H1 (cell line): ENCODE measurements around the gene CHST3. TPM values are rescaled to one million over a fixed set of nuclear protein-coding genes. Genes with fewer than 3 reads are reported as not detected.

Experiments used
- CTCF ChIA-PET: fragments of 300-600 bp; sonication (Branson Sonifier 250); formaldehyde crosslinking; loops from one replicate; lab custom pipeline; 2021; ENCODE audit not compliant: partially characterized antibody; lab: Charles Lee
- POLR2A ChIA-PET: fragments of 300-600 bp; sonication (Branson Sonifier 250); formaldehyde crosslinking; loops from one replicate; lab custom pipeline; 2021; ENCODE audit warnings: inconsistent platforms; ENCODE audit not compliant: partially characterized antibody; lab: Charles Lee
- DNase-seq, 2 experiments: peaks; one replicate each; pipeline versions ENCODE4 v3.0.0 to v3.0.0-alpha.2; 2010 to 2022; ENCODE audit warnings: low spot score in 2 of 2, low read depth in 1 of 2, mixed read lengths in 1 of 2
- FAIRE-seq: peaks from 2 replicates; lab custom pipeline; 2011; peaks lifted over from hg19 to GRCh38; lab: Jason Lieb, UNC
- H2AFZ ChIP-seq: 2 replicates; pipeline ENCODE4 v1.8.1; 2012; ENCODE audit warnings: low read length, inconsistent platforms
- H2AK5ac ChIP-seq: 2 replicates; pipeline ENCODE4 v1.6.1; 2013; ENCODE audit warnings: low read depth, low read length
- H2BK120ac ChIP-seq: replicated peaks from 2 replicates; pipeline ENCODE3; 2013; ENCODE audit warnings: low read depth, low read length, inconsistent platforms
- H2BK12ac ChIP-seq: 2 replicates; pipeline ENCODE4 v1.6.1; 2013; ENCODE audit warnings: low read depth, low read length
- H2BK15ac ChIP-seq: 2 replicates; pipeline ENCODE4 v1.6.1; 2013; ENCODE audit warnings: low read length
- H2BK20ac ChIP-seq: 2 replicates; pipeline ENCODE4 v1.6.1; 2013; ENCODE audit warnings: low read length
- H2BK5ac ChIP-seq: 2 replicates; pipeline ENCODE4 v1.6.1; 2013; ENCODE audit warnings: low read depth, low read length
- H3K14ac ChIP-seq: 2 replicates; pipeline ENCODE4 v1.6.1; 2013; ENCODE audit warnings: inconsistent platforms; ENCODE audit not compliant: insufficient read length
- H3K18ac ChIP-seq: 2 replicates; pipeline ENCODE4 v1.6.1; 2013; ENCODE audit warnings: low read length; ENCODE audit errors: extremely low read depth
- H3K23ac ChIP-seq: 2 replicates; pipeline ENCODE4 v1.6.1; 2013; ENCODE audit warnings: inconsistent platforms; ENCODE audit not compliant: insufficient read length
- H3K23me2 ChIP-seq: 2 replicates; pipeline ENCODE4 v1.6.1; 2013; ENCODE audit warnings: low read depth, low read length
- H3K27ac ChIP-seq: 2 replicates; pipeline ENCODE4 v1.6.1; 2011; ENCODE audit warnings: low read depth, low read length, inconsistent platforms
- H3K27me3 ChIP-seq, 4 experiments: replicated peaks in 1 of 4; 1 replicate in 1 of 4; 2 replicates in 3 of 4; pipeline versions ENCODE4 v1.6.1 to v1.8.1; 2011 to 2013; ENCODE audit warnings: low read length in 3 of 4, mild to moderate bottlenecking in 3 of 4, inconsistent platforms in 2 of 4, mixed read lengths in 2 of 4, moderate library complexity in 1 of 4; ENCODE audit not compliant: control insufficient read depth in 3 of 4, insufficient read depth in 3 of 4; ENCODE audit errors: extremely low read depth in 1 of 4
- H3K36me3 ChIP-seq, 4 experiments: 2 replicates each; pipeline versions ENCODE4 v1.6.1 to v1.8.1; 2011 to 2013; ENCODE audit warnings: mild to moderate bottlenecking in 4 of 4, low read length in 3 of 4, moderate library complexity in 2 of 4, control low read depth in 1 of 4, inconsistent platforms in 1 of 4; ENCODE audit not compliant: insufficient read depth in 4 of 4, control insufficient read depth in 2 of 4
- H3K4ac ChIP-seq: replicated peaks from 2 replicates; pipeline ENCODE3; 2013; ENCODE audit warnings: low read length, low read depth, mixed read lengths, inconsistent platforms; ENCODE audit not compliant: insufficient read length
- H3K4me1 ChIP-seq, 4 experiments: replicated peaks in 1 of 4; 1 replicate in 1 of 4; 2 replicates in 3 of 4; pipeline versions ENCODE4 v1.6.1 to v1.8.1; 2011 to 2013; ENCODE audit warnings: low read length in 3 of 4, inconsistent platforms in 2 of 4, mixed read lengths in 1 of 4; ENCODE audit not compliant: insufficient read depth in 4 of 4, control insufficient read depth in 3 of 4
- H3K4me2 ChIP-seq, 2 experiments: 2 replicates each; pipeline versions ENCODE4 v1.6.1 to v1.8.1; 2011 to 2013; ENCODE audit warnings: low read depth in 2 of 2, low read length in 2 of 2, control low read depth in 1 of 2, inconsistent platforms in 1 of 2, mild to moderate bottlenecking in 1 of 2; ENCODE audit not compliant: insufficient read depth in 1 of 2
- H3K4me3 ChIP-seq, 4 experiments: fragments of 200-600, 300-600 bp in 1 of 4; sonication (generic), shearing (Covaris generic), sonication (Bioruptor Twin) in 1 of 4; 2 replicates each; pipeline versions ENCODE4 v1.5.1 to v1.8.1; 2011 to 2016; ENCODE audit warnings: low read length in 4 of 4, low read depth in 3 of 4, control low read depth in 2 of 4, inconsistent platforms in 2 of 4, mild to moderate bottlenecking in 2 of 4, mixed read lengths in 1 of 4, moderate library complexity in 1 of 4; ENCODE audit not compliant: insufficient read depth in 2 of 4; ENCODE audit errors: extremely low read depth in 1 of 4
- H3K56ac ChIP-seq: replicated peaks from 2 replicates; pipeline ENCODE3; 2013; ENCODE audit warnings: low read depth, mild to moderate bottlenecking, mixed read lengths, low read length, inconsistent platforms; ENCODE audit not compliant: insufficient read length
- H3K79me1 ChIP-seq: 2 replicates; pipeline ENCODE4 v1.6.1; 2013; ENCODE audit warnings: low read depth, low read length, control low read depth
- H3K79me2 ChIP-seq, 2 experiments: 2 replicates each; pipeline versions ENCODE4 v1.6.1 to v1.8.1; 2012 to 2013; ENCODE audit warnings: low read length in 2 of 2, mild to moderate bottlenecking in 2 of 2, inconsistent platforms in 1 of 2; ENCODE audit not compliant: insufficient read depth in 2 of 2, control insufficient read depth in 1 of 2
- H3K9ac ChIP-seq, 4 experiments: replicated peaks in 1 of 4; 1 replicate in 1 of 4; 2 replicates in 3 of 4; pipeline versions ENCODE4 v1.6.1 to v1.8.1; 2011 to 2013; ENCODE audit warnings: low read depth in 3 of 4, low read length in 3 of 4, control low read depth in 2 of 4, mild to moderate bottlenecking in 2 of 4, moderate library complexity in 2 of 4, inconsistent platforms in 1 of 4; ENCODE audit errors: extremely low read depth in 1 of 4
- H3K9me3 ChIP-seq, 2 experiments: 2 replicates each; pipeline versions ENCODE4 v1.6.1 to v1.8.1; 2012 to 2013; ENCODE audit warnings: mild to moderate bottlenecking in 2 of 2, moderate library complexity in 2 of 2, control low read depth in 1 of 2, inconsistent platforms in 1 of 2, low read depth in 1 of 2, low read length in 1 of 2, mixed read lengths in 1 of 2; ENCODE audit not compliant: insufficient read depth in 2 of 2
- H4K20me1 ChIP-seq, 2 experiments: replicated peaks in 1 of 2; 2 replicates each; pipeline versions ENCODE3 to v1.8.1; 2011 to 2013; ENCODE audit warnings: inconsistent platforms in 2 of 2, low read length in 2 of 2, mild to moderate bottlenecking in 1 of 2; ENCODE audit not compliant: insufficient read depth in 2 of 2, control insufficient read depth in 1 of 2
- H4K5ac ChIP-seq: 2 replicates; pipeline ENCODE4 v1.6.1; 2013; ENCODE audit warnings: low read length, low read depth, mixed read lengths, inconsistent platforms; ENCODE audit not compliant: insufficient read length
- H4K8ac ChIP-seq: 2 replicates; pipeline ENCODE4 v1.8.0; 2013; ENCODE audit warnings: mild to moderate bottlenecking, moderate library complexity, low read length, inconsistent platforms; ENCODE audit not compliant: insufficient read depth; ENCODE audit errors: extremely low read depth
- H4K91ac ChIP-seq: replicated peaks from 2 replicates; pipeline ENCODE3; 2013; ENCODE audit warnings: low read length, mixed read lengths, inconsistent platforms; ENCODE audit not compliant: insufficient read length
- BRCA1 ChIP-seq: IDR thresholded peaks from 2 replicates; pipeline ENCODE4 v1.6.1; 2012; ENCODE audit warnings: low read depth, low read length, improper control_type of control experiment
- EGR1 ChIP-seq: IDR thresholded peaks from 2 replicates; pipeline ENCODE4 v1.6.1; 2011; ENCODE audit warnings: low read depth, low read length, borderline replicate concordance
- EP300 ChIP-seq, 2 experiments: IDR thresholded peaks; 1 replicate in 1 of 2; 2 replicates in 1 of 2; pipeline ENCODE4 v1.6.1; 2011 to 2012; ENCODE audit warnings: low read depth in 2 of 2, low read length in 2 of 2, mild to moderate bottlenecking in 2 of 2, borderline replicate concordance in 1 of 2, inconsistent platforms in 1 of 2, moderate library complexity in 1 of 2
- GTF2F1 ChIP-seq: IDR thresholded peaks from 2 replicates; pipeline ENCODE4 v1.6.1; 2012; ENCODE audit warnings: low read depth, low read length, improper control_type of control experiment, borderline replicate concordance
- KDM5A ChIP-seq: fragments of 200-600 bp; IDR thresholded peaks from 2 replicates; pipeline ENCODE4 v1.7.1; 2012; ENCODE audit warnings: mild to moderate bottlenecking, low read length, inconsistent platforms, mixed read lengths
- WGBS, 2 experiments: shearing (Covaris generic) in 1 of 2; methylation state at CpG; one replicate each; pipeline versions ENCODE4 v1.1.6 to v1.1.7; 2013 to 2015; ENCODE audit warnings: low lambda C conversion rate in 2 of 2, mixed read lengths in 2 of 2, inconsistent platforms in 1 of 2, low coverage in 1 of 2, missing lambda C conversion rate in 1 of 2; ENCODE audit not compliant: insufficient replicate concordance in 2 of 2, insufficient coverage in 1 of 2, insufficient read length in 1 of 2; ENCODE audit errors: extremely low coverage in 1 of 2, missing lambda C conversion rate in 1 of 2; 5-methylcytosine and 5-hydroxymethylcytosine counted together
- polyA plus RNA-seq, 7 experiments: library from polyadenylated mRNA; depleted of rRNA in 3 of 7; stranded (reverse) in 5 of 7; unstranded in 2 of 7; fragments of >200 nt in 5 of 7; fragments of 200-250 nt in 2 of 7; gene quantifications; 1 replicate in 5 of 7; 2 replicates in 1 of 7; 4 replicates in 1 of 7; pipeline versions ENCODE4 v1.2.1 to v1.2.3, GENCODE V29; 2011 to 2013; ENCODE audit warnings: missing spikeins in 2 of 7, mixed read lengths in 2 of 7
- total RNA-seq: library from RNA; stranded (reverse); fragmentation: NEBNext Ultra II Directional; extraction: Animal tissue kit (Norgen Biotek cat#: 25700); gene quantifications from 2 replicates; pipeline ENCODE4 v1.2.1, GENCODE V29; 2021

Gene CHST3
- total and polyA plus RNA-seq, 2 of the 8 experiments (the other 6 are each of a cell fraction or from before 2014, with no cell fraction given) = 2.0 to 5.8 TPM

DNA sequence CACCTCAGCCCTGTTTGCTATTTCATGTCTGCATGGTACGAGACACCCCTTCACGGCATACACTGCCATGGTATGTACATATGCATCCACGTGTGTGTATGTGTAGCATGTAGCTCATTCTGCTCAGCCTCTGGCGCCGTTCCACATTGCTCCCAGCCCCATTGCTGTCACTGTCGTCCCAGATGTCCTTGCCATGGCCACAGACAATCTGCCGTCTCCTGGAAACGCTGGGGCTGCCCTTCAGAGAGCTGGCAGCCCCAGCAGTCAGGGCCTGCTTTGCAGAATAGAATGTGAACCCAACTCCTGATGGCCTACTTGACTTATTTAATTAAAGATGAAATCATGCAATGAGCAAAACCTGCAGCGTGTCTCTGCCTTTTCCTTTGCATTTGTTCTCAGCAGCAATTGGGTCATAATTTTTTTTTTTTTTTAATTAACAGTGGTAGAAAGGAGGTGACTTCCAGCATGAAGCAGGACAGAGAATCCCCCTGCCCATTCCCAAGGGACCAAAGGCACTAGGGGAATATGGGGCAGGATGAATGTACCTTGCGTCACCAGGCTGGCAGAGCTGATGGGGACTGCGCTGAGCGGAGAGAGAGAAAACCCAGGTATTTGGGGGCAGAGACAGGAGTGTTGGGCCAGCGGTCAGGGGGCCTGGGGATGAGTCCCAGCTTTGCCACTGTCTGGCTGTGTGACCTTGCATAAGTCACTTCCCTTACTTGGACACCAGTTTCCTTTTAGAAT lies 49.2 kb downstream of the CHST3 start:
- Histone ChIP-seq H2BK5ac (no peak overlapping the region), H3K9ac (no peak overlapping the region), H3K9me3 (no peaks in the 10 kb centered on the region), H3K18ac (no peak overlapping the region), H3K79me2 (no peaks in the 10 kb centered on the region), H3K14ac (no peak overlapping the region), H4K5ac (no peak overlapping the region), H3K4me2 (no peak overlapping the region), H4K91ac (no peak overlapping the region), H4K20me1 (no peaks in the 10 kb centered on the region), H2AFZ (no peak overlapping the region), H3K4me3 (no peak overlapping the region), H3K56ac (no peak overlapping the region), H2BK120ac (no peak overlapping the region), H2BK20ac (no peak overlapping the region), H3K4ac (no peak overlapping the region), H3K79me1 (no peaks in the 10 kb centered on the region), H2BK15ac (no peak overlapping the region), H4K8ac (no peak overlapping the region), H3K36me3 (no peaks in the 10 kb centered on the region), H2BK12ac (no peak overlapping the region), H3K27me3 (no peaks in the 10 kb centered on the region), H3K23me2 (no peaks in the 10 kb centered on the region), H3K23ac (no peak overlapping the region), H3K4me1 (peaks cover 0 to 4% (median under 1%) of the 10 kb centered on the region in 4 experiments; a peak in 3 of 7 replicates), H3K27ac (no peak overlapping the region), H2AK5ac (no peak overlapping the region)
- no peak for TF ChIP-seq EP300 (IDR thresholded peaks at IDR 0.05; ENCODE audit: borderline replicate concordance in 1 of 2, low read depth in 2 of 2, low read length in 2 of 2)
- TF ChIP-seq EGR1 = no peak
- no peak for TF ChIP-seq GTF2F1
- TF ChIP-seq KDM5A = no peak
- TF ChIP-seq BRCA1 = no peak
- ChIA-PET POLR2A (interaction anchor here (0.9 to 1.0 kb wide), 2 partner anchors 8 to 18 kb away, joined by 3 to 4 read pairs; no protein-coding TSS in a partner anchor), CTCF (interaction anchor here (0.7 to 2.4 kb wide), 15 partner anchors 13 to 118 kb away, joined by 3 to 12 read pairs (median 4); no protein-coding TSS in a partner anchor)
- 84% methylated on average over 13 of the region's 13 CpGs; no CpG with 5 or more reads in 1 of the 2 experiments for WGBS, 2 experiments
- DNase-seq = no peak
- FAIRE-seq = no peak
